ENCODE results near the gene QSOX2.

QSOX2 gene

DNA sequence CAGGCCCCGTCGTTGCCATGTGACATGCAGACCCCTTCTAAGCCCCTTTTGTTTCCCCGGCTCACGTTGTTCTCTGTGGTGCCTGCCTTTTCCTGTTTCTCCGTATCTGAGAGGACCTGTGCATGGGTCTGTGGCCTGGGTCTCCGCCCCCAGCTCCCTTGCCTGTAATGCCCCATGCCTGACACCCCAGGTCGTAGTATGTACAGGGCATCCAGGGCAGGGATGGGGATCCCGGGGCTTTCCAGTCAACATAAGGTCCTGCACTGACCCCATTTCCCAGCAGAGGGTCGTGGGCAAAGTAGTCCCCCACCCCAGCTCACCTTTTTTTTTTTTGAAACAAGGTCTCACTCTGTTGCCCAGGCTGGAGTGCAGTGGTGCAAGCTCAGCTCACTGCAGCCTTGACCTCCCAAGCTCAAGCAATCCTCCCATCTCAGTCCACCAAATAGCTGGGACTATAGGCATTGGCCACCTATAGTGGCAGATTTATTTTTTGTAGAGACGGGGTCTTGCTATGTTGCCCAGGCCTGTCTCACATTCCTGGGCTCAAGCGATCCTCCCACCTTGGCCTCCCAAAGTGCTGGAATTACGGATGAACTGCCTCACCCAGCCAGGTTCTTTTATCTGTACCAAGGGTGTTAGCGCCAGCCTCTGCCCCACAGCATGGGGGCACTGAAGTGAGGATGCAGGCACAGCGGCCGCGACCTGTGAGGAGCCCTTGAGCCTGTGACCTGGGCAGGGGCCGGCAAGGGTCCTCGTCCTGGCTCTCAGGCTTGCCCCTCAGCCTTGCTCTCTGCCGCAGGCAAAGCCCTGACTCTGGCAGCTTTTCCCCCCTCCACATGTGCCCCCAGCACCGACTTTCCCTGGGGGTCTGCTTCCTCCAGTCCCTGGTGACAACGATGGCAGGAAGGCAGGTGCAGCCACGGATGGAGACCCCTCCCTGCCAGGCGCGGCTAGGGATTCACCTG, 19.1 kb upstream of the QSOX2 start:
- no peak for DNase-seq (ENCODE audit: low spot score)

DNA sequence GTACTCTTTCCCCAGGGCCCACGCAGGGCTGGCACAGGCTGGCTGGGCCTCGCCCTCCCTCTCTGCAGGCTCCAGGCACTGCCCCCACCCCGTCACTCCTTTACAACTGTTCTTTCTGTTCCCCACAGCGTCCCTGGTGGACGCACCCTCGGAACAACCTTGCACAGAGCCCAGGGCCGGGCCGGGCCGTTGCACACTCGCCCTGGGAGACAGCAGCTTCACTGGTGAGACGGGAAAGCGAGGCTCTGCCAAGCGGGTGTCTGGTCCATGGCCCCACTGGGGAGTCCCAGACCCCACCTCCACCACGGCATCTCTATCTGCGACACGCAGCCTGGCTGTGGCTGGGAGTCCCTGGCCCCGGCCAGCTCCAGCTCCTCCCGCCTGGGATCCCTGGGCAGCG, 18.4 kb upstream of the QSOX2 start:
- DNase-seq (ENCODE audit: low spot score), result no peak

DNA sequence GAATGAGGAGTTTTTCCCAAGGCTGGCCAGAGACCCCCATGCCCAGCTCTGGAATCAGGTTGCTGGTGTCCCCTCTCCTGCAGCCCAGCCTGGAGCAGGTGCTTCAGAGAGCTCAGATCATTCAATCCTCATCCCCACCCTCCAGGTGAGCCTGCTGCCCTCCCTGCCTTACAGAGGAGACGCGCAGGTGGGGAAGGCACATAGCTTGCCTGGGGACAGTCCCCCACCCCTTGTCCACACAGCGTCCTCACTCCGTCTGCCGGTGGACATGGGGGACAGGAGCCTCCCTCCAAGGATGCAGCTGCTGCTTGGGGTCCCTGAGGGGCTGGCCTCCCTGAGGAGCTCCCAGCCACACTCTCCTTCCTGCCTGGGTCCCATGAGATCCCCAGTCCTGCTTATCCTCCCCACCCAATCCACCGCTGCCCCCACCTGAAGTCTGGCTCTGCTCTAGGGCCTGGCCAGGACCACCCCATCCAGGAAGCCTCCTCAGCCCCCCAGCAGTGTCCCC, 17.1 kb upstream of the QSOX2 start:
- no peak for DNase-seq (ENCODE audit: low spot score)

DNA sequence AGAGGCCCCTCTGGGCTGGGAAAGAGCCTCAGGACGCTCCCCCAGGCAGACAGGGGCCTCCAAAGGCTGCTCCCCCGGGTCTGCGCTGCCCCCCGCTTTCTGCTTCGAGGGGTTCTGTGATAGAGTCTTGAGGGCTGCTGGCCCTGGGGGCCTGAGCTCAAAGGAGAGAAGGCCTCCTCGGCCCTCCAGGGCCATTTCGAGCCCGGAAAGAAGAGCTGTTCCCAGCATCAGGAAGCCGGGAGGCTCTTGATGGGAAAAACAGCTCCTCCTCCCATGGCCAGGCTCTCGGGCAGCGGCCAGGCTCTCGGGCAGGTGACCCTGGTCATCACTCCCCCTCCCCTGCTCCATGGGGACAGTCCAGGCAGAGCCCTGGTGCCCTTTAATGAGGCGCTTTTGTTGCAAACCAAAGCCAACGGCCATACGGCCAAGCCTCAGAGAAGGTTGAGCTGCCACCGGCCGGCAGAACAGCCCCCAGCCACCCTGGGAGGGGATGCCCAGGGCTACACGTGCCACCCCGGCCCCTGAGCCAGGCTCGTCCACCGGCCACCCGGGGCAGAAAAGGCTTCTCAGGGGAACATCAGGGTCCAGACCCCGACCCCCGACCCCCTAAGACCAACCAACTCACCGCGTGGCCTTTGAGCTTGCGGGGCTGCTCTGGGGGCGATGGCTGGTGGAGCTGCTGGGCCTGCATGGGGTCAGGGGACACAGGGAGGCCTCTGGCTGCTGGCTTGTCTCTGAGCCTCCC, 16.2 kb upstream of the QSOX2 start:
- DNase-seq (ENCODE audit: low spot score), result no peak

DNA sequence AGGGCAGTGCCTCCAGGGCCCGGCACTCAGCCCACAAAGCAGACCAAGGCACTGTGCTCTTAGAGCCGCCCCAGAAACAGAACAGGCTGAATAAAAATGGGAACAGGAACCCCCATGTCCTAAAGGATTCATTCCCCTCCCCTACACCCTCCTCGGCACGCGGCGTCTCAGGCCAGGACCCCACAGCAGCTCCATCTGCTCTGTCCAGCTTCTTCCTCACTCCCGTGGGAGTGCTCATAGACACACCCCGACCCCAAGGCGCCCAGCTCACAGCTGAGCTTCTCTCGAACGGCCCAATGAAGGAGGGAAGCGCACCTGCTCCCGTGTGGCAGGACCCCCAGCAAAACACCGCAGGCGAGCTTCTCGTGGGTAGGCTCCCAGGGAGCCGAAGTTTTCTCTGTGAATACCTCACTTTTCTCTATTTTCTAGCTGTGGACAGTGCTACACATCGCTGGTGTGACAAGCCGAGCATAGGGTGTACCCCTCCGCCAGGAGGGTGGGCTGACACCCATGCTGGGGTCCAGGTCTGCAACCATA, 15.4 kb upstream of the QSOX2 start:
- no peak for DNase-seq (ENCODE audit: low spot score)

DNA sequence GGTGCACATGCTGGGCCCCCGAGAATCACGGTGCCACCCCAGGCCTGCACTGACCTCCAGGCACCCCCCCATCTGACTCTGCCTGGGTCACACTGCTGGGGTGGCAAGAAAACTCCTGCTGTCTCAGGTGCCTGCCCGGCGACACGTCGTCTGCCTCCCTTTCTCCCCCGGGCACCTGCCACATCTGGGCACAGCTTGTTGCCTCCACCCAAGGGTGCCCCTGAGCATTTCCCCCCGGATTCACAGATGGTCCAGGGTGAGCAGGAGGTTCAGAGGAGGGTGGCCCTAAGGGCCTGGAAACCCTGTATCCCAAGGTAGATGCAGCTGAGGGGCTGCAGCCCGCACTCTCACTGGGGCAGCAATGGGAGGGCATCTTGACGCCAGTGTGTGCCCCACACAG, 14.9 kb upstream of the QSOX2 start:
- no peak for DNase-seq (ENCODE audit: low spot score)

DNA sequence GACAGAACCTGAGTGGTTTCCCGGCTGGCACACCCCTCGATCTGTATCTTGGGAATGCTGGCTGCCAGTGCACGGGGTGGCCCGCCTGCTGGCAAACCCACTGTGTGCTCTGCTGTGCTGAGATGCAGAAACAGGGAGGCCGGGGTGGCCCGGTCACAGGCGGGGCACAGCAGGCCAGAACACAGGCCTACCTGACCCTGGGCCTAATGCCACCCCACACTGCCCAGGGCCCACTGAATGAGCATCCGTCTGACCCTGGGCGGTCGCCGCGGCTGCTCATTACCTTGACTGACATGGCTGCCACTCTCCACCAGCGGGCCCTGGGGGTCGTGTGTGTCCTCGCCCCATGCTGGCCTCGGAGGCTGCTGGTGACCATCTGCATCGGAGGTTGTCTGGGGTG, 14.2 kb upstream of the QSOX2 start:
- no peak for DNase-seq (ENCODE audit: low spot score)

DNA sequence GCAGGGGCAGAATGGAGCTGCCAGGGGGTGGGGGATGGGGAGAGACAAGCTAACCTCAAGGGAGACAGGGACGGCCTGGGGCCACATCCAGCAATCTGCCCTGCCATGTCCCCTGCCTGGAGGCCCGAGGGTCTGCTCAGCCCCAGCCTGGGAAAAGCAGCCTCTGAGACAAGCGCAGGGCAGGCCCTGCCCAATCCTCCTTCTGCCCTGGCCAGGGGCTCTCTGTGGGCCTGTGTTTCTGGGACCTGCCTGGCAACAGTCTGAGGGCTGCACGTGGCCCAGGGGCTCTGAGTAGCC, 13.9 kb upstream of the QSOX2 start:
- no peak for DNase-seq (ENCODE audit: low spot score)

DNA sequence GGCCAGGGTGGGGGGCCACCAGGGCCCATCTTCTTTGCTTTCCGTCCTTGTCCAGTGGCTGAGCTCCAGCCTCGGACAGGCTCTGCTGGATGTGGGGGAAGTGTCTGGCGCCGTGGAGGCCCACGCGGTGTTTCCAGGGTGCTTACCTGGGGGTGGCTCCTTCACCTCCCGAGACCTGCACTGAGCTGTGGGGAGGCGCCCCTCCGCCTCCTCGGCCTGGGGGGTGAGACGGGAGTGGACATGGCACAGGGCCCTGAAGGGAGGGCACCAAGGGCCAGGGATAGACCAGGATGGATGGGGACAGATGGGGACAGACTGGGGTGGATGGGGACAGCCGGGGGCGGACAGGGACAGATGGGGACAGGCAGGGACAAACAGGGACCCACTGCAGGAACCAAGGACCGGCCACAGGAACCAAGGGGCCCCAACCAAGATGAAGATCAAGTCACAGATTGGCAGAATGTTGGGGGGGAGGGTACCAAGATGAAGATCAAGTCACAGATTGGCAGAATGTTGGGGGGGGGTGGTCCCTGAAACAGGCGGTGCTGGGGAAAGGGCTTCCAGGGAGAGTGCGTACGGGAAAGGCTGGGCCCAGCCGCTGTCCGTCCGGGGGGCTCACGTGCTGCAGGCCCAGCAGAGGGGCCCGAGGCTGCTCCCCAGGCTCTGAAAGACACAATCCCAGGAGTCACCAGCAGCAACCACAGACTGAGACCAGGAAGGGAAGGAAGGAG, 13.3 kb upstream of the QSOX2 start:
- DNase-seq (ENCODE audit: low spot score), result no peak

DNA sequence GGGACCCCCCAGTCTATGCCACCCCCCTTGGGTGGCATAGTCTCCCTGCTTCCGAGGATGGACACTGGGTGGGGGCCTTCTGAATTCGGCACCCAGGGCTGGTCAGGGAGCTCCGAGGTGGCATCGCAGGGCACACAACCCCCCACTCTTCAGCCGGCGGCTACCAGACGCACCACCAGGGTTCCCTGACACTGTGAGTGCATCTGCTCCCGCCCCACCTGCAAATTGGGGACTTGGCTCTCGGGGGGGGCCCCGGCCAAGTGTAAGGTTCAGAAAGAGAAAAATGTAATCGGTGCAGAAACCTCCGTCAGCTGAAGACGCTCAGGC, 12.7 kb upstream of the QSOX2 start:
- no peak for DNase-seq (ENCODE audit: low spot score)

DNA sequence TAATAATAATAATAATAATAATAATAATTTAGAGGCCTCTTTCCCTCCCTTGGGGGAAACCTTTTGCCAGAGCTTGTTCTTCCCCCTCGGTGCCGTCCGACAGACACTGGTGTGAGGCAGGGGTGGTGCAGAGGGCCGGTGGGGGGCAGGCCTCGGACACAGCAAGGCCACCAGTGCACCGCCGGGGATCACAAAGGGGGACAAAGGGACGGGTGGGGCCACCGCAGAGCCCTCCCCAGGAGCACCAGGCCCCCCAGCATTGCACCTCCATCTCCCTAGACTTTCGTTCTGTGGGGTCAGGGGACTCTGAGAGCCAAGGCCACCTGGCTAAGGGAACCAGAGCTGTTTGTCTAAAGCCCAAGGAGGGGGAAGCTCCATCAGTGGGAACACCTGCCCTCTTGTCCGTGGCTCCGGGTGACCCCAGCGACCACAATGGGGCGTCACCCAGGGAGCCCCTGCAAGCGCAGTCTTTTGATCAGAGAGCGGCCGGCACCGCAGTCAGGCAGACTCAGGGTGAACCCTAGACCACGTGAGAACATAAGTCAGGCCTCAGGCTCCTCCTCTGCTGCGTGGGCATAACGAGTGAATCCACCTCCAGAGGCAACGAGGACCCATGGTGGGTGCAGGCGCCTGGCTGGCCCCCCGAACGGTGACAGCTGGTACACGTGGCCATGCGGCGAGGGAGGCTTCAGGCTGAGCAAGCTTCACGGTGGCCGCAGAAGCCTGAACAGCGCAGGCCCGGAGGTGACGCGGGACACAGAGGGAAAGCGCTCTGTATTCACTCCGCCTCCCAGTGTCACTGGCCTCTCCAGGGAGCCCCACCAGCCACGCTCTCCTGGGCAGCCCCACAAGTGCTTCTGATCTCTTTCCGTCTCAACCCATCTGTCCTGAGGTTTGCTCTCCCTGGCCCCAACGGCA, 12.0 kb upstream of the QSOX2 start:
- no peak for DNase-seq (ENCODE audit: low spot score)

DNA sequence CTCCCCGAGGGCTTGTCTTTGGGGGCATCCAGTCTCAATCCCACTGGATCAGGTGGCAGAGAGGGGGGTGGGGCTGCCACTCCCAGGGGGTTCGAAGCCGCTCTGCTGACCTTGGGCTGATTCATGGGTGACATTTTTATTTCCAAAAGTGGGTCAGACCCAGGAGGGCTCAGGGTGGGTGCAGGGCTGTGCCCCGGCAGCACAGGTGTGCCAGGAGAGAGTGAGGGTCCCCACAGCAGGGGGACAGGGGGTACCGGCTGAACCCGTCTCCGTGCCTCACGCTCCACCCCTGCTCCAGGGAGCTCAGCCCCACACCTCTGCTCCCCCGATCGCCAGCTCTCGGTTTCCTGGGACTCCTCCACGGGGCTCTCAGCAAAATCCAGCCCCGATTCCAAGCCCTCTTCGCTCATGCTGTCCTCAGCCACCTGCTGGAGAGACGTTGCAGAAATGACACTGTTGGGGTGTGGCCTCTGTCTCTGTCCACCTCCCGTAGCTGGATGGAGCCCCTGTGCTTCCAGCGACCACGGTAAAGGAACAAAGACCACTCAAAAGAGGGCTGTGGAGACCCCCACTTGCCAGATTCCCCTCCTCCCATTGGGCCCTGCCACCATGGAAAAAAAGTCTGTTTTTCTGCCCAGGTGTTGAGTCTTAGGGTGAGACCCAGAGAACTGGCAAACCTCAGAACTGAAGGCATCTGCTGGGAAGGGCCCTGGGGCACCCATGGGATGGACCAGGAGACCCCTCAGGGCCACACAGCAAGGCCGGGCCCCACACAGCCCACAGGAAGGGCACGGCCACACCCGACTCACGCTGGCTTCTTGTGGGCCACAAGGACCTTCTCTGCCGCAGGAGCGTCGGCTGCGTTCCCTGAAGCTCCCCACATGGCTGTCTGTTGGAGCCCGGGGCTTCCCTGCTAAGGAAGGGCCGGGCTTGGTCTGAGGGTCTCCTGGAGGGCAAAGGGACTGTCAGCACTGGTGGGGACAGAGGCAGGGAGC, 10.6 kb upstream of the QSOX2 start:
- DNase-seq (ENCODE audit: low spot score), result no peak

DNA sequence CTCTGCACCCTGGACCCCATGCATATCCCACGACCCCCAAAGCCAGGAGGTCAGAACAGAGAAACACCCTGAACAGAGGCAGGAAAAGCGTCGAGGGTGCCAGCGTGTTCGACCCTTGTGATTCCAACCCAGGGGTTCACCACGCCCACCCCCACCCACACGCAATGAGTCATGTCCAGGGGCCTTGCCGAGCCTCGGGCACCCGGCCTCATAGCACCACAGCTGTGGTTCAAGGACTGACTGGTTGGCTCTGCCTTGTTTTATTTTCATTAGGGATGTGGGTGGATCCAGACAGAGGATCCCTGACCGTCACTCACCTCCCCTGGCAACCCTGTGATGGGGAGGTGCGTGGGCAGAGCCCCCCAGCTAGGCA, 9.5 kb upstream of the QSOX2 start:
- peak; percentile 57 for DNase-seq (ENCODE audit: low spot score)

DNA sequence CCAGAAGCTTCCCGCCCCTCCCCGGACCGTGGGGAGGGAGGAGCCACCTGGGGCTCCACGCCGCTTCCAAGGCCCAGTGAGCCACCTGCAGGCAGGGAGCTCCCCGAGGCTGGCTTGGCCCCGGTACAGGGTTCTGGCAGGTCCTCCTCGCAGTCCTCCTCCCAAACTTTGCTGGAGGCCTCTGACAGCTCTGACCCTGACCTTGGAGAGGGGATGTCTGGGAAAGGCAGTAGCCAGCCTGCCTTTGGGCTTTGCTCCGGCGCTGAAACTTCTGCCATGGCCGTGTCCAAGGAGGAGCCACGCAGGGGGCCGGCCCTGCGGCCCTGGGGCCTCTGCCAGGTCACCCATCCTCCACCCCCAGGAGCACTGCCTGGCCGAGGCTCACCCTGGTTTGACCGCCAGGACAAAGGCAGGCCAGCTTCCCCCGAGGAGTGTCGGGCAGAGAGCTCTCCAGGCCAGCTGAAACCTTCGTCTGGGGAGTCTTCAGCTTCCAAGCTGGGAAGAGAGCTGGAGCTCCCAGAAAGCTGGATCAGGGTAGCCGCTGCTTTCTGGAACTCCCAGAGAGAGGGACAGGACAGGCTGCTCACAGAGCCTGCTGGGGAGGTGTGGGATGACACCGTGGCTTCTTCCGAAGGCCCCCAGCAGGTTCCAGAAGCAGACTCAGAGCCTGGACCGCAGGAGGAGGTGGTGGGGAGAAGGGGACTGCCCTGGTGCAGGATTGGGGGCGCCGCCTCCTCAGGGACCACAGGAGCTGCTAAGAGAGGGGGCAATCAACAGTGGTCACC, 9.0 kb upstream of the QSOX2 start:
- DNase-seq (ENCODE audit: low spot score), result no peak

DNA sequence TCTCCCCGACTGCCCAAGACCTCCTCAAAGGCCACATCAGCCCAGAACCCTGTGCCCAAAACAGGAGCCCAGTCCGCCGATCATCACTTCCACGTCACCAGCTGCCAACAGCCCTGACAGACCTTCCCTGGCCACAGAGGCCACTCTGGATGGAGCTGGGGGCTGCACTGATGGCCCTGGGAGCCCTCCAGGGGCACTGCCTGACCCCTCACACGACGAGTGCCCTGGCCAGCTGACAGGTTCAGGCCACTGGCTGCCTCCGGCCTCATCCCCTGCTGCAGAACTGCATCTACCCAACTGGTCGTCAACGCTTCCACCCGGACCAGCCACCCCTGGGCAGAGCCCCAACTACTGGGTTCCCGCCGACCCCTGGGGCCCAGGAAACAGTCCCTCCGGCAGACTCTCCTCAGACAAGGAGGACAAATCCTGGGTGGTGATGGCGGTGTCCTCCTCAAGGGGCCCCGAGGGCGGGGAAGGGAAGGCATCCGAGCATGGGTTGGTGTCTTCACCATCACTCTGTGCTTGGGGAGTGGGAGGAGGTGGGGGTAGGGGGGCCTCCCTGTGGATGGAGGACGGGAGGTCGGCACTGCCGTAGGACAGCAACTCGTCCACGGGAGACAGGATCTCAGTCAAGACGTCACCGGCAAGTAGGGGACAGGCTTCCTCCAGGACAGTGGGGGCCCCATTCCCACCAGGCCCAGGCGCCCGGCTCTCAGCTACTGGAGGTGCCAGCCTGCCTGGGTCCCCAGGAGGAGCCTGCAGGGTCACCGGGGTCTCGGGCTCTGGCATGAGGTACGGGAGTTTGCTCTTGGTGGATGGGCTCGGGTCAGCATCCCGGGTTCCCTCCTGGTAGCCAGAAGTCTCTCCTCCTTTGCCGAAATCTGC, 7.9 kb upstream of the QSOX2 start:
- no peak for DNase-seq (ENCODE audit: low spot score)

DNA sequence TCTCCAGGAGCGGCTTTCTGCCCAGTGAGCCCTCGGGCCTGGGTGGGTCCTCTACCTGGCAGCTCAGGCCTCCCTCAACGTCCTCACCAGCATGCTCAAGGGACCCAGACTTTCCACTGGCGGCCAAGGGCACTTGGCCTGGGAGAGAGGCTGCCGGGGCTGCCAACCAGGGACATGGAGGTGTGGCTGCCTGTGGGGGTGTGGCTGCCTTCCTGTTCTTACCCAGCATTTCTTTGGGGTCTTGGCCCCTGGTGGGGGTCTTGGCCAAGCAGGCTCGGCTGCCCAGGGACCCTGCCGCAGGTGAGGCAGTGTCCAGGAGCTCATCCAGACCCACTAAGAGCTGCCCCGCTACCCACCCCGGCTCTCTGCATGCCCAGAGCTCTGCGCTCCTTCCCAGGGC, 7.2 kb upstream of the QSOX2 start:
- no peak for DNase-seq (ENCODE audit: low spot score)

DNA sequence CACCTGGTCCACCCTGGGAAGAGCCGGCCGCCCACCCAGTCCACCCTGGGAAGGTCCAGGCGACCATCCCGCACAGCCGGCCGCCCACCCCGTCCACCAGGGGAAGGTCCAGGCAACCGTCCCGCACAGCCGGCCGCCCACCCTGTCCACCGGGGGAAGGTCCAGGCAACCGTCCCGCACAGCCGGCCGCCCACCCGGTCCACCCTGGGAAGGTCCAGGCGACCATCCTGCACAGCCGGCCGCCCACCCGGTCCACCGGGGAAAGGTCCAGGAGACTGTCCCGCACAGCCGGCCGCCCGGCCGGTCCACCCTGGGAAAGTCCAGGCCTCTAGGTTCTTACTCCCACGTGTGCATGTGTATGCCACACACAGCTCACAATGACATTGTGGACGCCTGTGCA, 6.7 kb upstream of the QSOX2 start:
- no peak for DNase-seq (ENCODE audit: low spot score)

All from AG08396 (cell line).